GM06990 (cell line): ENCODE data around the gene RIMBP2.

Source experiments
- DNase-seq: peaks from one replicate; pipeline ENCODE4 v3.0.0-alpha.2; 2011; ENCODE audit not compliant: insufficient read length; ENCODE audit errors: extremely low read depth
- H3K27me3 ChIP-seq: replicated peaks from 2 replicates; pipeline ENCODE4 v1.6.0; 2011; ENCODE audit warnings: low read length; ENCODE audit not compliant: control insufficient read depth, insufficient read depth
- H3K36me3 ChIP-seq: 2 replicates; pipeline ENCODE4 v1.5.1; 2011; ENCODE audit warnings: low read length; ENCODE audit not compliant: control insufficient read depth, insufficient read depth
- H3K4me3 ChIP-seq: replicated peaks from 2 replicates; pipeline ENCODE4 v1.5.1; 2011; ENCODE audit warnings: low read depth, mild to moderate bottlenecking, control low read depth, low read length
- CTCF ChIP-seq: IDR thresholded peaks from 2 replicates; pipeline ENCODE4 v1.5.1; 2011; ENCODE audit warnings: low read length, control low read depth, mild to moderate bottlenecking, inconsistent platforms; ENCODE audit not compliant: insufficient read depth, poor library complexity, severe bottlenecking

RIMBP2 gene

GRCh38 chr12:130568041-130568440 lies 148.1 kb downstream of the RIMBP2 start:
- no peak for TF ChIP-seq CTCF
- no peak for DNase-seq
- H3K36me3 ChIP-seq, result no peaks in the 10 kb centered on the region
- H3K4me3 ChIP-seq, result no peak overlapping the region
- no peaks in the 10 kb centered on the region for H3K27me3 ChIP-seq

GRCh38 chr12:130566446-130567155 lies 149.5 kb downstream of the RIMBP2 start:
- no peaks in the 10 kb centered on the region for H3K36me3 ChIP-seq
- DNase-seq, result no peak
- no peak overlapping the region for H3K4me3 ChIP-seq
- TF ChIP-seq CTCF, result no peak
- no peaks in the 10 kb centered on the region for H3K27me3 ChIP-seq

- Histone ChIP-seq H3K27me3 (no peaks in the 10 kb centered on the region), H3K4me3 (no peak overlapping the region), H3K36me3 (no peaks in the 10 kb centered on the region)
- TF ChIP-seq CTCF, result no peak
- DNase-seq, result no peak
These were observed 150.9 kb downstream of the RIMBP2 start for GRCh38 chr12:130565189-130565588.

- no peak for TF ChIP-seq CTCF
- H3K36me3 ChIP-seq, result no peaks in the 10 kb centered on the region
These were observed 152.8 kb downstream of the RIMBP2 start for GRCh38 chr12:130563323-130563722.

GRCh38 chr12:130562716-130563115 lies 153.4 kb downstream of the RIMBP2 start:
- no peak for DNase-seq
- H3K36me3 ChIP-seq, result no peaks in the 10 kb centered on the region
- no peaks in the 10 kb centered on the region for H3K27me3 ChIP-seq
- no peak overlapping the region for H3K4me3 ChIP-seq
- no peak for TF ChIP-seq CTCF

More at GRCh38 chr12:130563323-130563722, 152.8 kb downstream of the RIMBP2 start:
- no peak for DNase-seq
- no peaks in the 10 kb centered on the region for H3K27me3 ChIP-seq
- H3K4me3 ChIP-seq, result no peak overlapping the region

GRCh38 chr12:130560321-130560720 lies 155.8 kb downstream of the RIMBP2 start:
- H3K27me3 ChIP-seq, result no peaks in the 10 kb centered on the region
- H3K36me3 ChIP-seq, result no peaks in the 10 kb centered on the region
- no peak for TF ChIP-seq CTCF
- no peak for DNase-seq
- no peak overlapping the region for H3K4me3 ChIP-seq
